BJ (cell line): ENCODE results near the gene PPP1R13B. TPM values are rescaled to one million over a fixed set of nuclear protein-coding genes. Genes with fewer than 3 reads are reported as not detected.
"Not testable (repeated sequence)": the region's sequence is repeated elsewhere in the genome, so short reads cannot be mapped to it uniquely, and the experiment has no call there.

Experiments used
- CTCF ChIA-PET: fragments of 350-600 bp; formaldehyde crosslinking; extraction: SDS; loops from one replicate; lab custom pipeline; 2021; ENCODE audit warnings: antibody characterized with exemption, inconsistent platforms; lab: Yijun Ruan, JAX
- POLR2A ChIA-PET: fragments of 300-600 bp; sonication (Branson Sonifier 250); formaldehyde crosslinking; extraction: SDS; loops from one replicate; lab custom pipeline; 2021; ENCODE audit warnings: antibody characterized with exemption; lab: Charles Lee
- DNase-seq: peaks from one replicate; pipeline ENCODE4 v3.0.0-alpha.2; 2011; ENCODE audit warnings: low read depth
- H3K27me3 ChIP-seq: 2 replicates; pipeline ENCODE4 v1.6.0; 2011; ENCODE audit warnings: low read length; ENCODE audit not compliant: control insufficient read depth, insufficient read depth
- H3K36me3 ChIP-seq: 2 replicates; pipeline ENCODE4 v1.5.1; 2011; ENCODE audit warnings: low read length; ENCODE audit not compliant: control insufficient read depth, insufficient read depth
- H3K4me3 ChIP-seq: 2 replicates; pipeline ENCODE4 v1.5.1; 2011; ENCODE audit warnings: low read depth, mild to moderate bottlenecking, control low read depth, low read length
- CTCF ChIP-seq: IDR thresholded peaks from 2 replicates; pipeline ENCODE4 v1.5.1; 2011; ENCODE audit warnings: low read depth, mild to moderate bottlenecking, control low read depth, inconsistent platforms, low read length, moderate library complexity; ENCODE audit not compliant: insufficient read depth
- polyA plus RNA-seq: library from polyadenylated mRNA; depleted of rRNA; stranded (reverse); fragments of >200 nt; gene quantifications from 2 replicates; pipeline ENCODE4 v1.2.3, GENCODE V29; 2011

The PPP1R13B gene
- polyA plus RNA-seq, 1 experiment = 3.3 TPM

GRCh38 chr14:103694572-103695026 is 152.8 kb downstream of the PPP1R13B start:
- Histone ChIP-seq H3K36me3 (peaks cover 35% of the 10 kb centered on the region), H3K4me3 (no peak overlapping the region), H3K27me3 (no peaks in the 10 kb centered on the region)
- no peak for TF ChIP-seq CTCF
- no peak for DNase-seq
- ChIA-PET POLR2A (no interaction called here), CTCF (interaction anchor here (0.8 to 1.3 kb wide), 2 partner anchors 20 to 23 kb away, joined by 3 to 4 read pairs; no protein-coding TSS in a partner anchor)

- no peaks in the 10 kb centered on the region for H3K27me3 ChIP-seq
- no peak for DNase-seq
- peaks cover 29% of the 10 kb centered on the region for H3K36me3 ChIP-seq
- no peak for TF ChIP-seq CTCF
- CTCF ChIA-PET = interaction anchor here (1.0 to 1.3 kb wide), 2 partner anchors 19 to 98 kb away, joined by 3 to 4 read pairs; no protein-coding TSS in a partner anchor
- POLR2A ChIA-PET = no interaction called here
- no peak overlapping the region for H3K4me3 ChIP-seq
Measured at GRCh38 chr14:103693515-103693914, 153.9 kb downstream of the PPP1R13B start.

GRCh38 chr14:103692871-103693270 is 154.5 kb downstream of the PPP1R13B start:
- ChIA-PET POLR2A (no interaction called here), CTCF (interaction anchor here (1.0 kb wide), 1 partner anchor 97 kb away, joined by 3 read pairs; no protein-coding TSS in a partner anchor)
- H3K27me3 ChIP-seq = no peaks in the 10 kb centered on the region
- no peak for TF ChIP-seq CTCF
- H3K36me3 ChIP-seq = peaks cover 26% of the 10 kb centered on the region
- no peak for DNase-seq
- no peak overlapping the region for H3K4me3 ChIP-seq

GRCh38 chr14:103692159-103692558 is 155.2 kb downstream of the PPP1R13B start:
- no peak for TF ChIP-seq CTCF
- Histone ChIP-seq H3K27me3 (no peaks in the 10 kb centered on the region), H3K4me3 (no peak overlapping the region), H3K36me3 (peaks cover 23% of the 10 kb centered on the region)
- ChIA-PET POLR2A (no interaction called here), CTCF (interaction anchor here (1.1 kb wide), 1 partner anchor 12 kb away, joined by 3 read pairs; no protein-coding TSS in a partner anchor)
- no peak for DNase-seq

- CTCF ChIA-PET = interaction anchor here (1.1 kb wide), 1 partner anchor 12 kb away, joined by 3 read pairs; no protein-coding TSS in a partner anchor
- H3K4me3 ChIP-seq, POLR2A ChIA-PET, DNase-seq, H3K27me3 ChIP-seq: not testable (repeated sequence)
- H3K36me3 ChIP-seq = peaks cover 25% of the 10 kb centered on the region
Measured at GRCh38 chr14:103691655-103692054, 155.7 kb downstream of the PPP1R13B start.

GRCh38 chr14:103690332-103690731 is 157.0 kb downstream of the PPP1R13B start:
- peaks cover 28% of the 10 kb centered on the region for H3K36me3 ChIP-seq
- H3K27me3 ChIP-seq = no peaks in the 10 kb centered on the region
- no peak for DNase-seq
- POLR2A ChIA-PET = no interaction called here
- no peak overlapping the region for H3K4me3 ChIP-seq
- no peak for TF ChIP-seq CTCF
- CTCF ChIA-PET = no interaction called here
